ENCODE data around the gene CREB5.

CREB5 gene

DNA sequence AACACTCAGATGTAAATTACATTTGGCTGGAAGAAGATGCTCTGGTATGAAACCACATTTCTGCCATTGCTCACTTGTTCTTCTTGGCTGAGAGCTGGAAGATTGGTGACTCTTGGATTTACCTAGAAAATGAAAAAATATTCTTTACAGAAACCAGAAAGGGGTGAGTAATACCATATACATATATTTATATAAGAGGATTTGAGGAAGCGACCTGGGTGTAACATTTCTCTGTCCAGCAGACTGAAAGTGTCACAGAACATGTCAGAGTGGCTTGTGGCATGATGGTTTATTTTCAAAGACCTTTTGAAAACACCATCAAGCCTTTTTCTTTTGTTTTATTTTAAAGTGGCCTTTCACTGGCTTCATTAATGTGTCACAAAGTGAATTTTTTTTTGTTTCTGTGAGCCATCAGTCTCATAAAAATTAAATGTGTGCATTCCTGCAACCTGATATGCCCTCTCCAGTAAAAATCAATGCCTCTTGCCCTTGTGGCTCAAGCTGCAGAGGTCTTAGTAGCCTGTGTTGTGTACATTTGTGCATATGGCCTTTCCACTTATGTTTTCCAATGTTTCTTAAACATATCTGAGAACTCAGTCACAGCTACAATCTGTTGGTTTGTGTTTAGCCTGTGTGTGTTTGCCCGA is 23.5 kb downstream of the CREB5 start:
- Histone ChIP-seq H3K4me3 (ENCODE audit: low read length, poor library complexity, severe bottlenecking) (no peak overlapping the region), H3F3A (ENCODE audit: low read depth) (peaks cover 15% of the 10 kb centered on the region), H3K4me2 (ENCODE audit: low read depth, low read length, poor library complexity, severe bottlenecking) (peak overlapping the region; percentile 47), H3K27me3 (ENCODE audit: insufficient read depth, low read length, poor library complexity, severe bottlenecking) (no peaks in the 10 kb centered on the region), H2AFZ (ENCODE audit: low read length) (no peak overlapping the region), H3K36me3 (ENCODE audit: insufficient read depth, low read length) (no peaks in the 10 kb centered on the region), H3K9ac (ENCODE audit: low read depth, low read length, poor library complexity, severe bottlenecking) (peak overlapping the region; percentile 10), H3K4me1 (ENCODE audit: insufficient read depth, low read length, poor library complexity, severe bottlenecking) (peaks cover 55% of the 10 kb centered on the region), H3K9me2 (replicated peaks; ENCODE audit: low read depth, low read length) (no peaks in the 10 kb centered on the region), H3K79me2 (ENCODE audit: insufficient read depth, low read length) (no peaks in the 10 kb centered on the region), H3K9me3 (ENCODE audit: insufficient read depth, low read depth, low read length) (no peaks in the 10 kb centered on the region), H4K20me1 (ENCODE audit: insufficient read depth, low read length, poor library complexity, severe bottlenecking) (no peaks in the 10 kb centered on the region)
- TF ChIP-seq, protein P1, sequence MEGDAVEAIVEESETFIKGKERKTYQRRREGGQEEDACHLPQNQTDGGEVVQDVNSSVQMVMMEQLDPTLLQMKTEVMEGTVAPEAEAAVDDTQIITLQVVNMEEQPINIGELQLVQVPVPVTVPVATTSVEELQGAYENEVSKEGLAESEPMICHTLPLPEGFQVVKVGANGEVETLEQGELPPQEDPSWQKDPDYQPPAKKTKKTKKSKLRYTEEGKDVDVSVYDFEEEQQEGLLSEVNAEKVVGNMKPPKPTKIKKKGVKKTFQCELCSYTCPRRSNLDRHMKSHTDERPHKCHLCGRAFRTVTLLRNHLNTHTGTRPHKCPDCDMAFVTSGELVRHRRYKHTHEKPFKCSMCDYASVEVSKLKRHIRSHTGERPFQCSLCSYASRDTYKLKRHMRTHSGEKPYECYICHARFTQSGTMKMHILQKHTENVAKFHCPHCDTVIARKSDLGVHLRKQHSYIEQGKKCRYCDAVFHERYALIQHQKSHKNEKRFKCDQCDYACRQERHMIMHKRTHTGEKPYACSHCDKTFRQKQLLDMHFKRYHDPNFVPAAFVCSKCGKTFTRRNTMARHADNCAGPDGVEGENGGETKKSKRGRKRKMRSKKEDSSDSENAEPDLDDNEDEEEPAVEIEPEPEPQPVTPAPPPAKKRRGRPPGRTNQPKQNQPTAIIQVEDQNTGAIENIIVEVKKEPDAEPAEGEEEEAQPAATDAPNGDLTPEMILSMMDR (conservative IDR thresholded peaks at IDR 0.05; ENCODE audit: low read length): no peak
- TF ChIP-seq EZH2phosphoT487 (IDR thresholded peaks at IDR 0.05; ENCODE audit: borderline replicate concordance): no peak

DNA sequence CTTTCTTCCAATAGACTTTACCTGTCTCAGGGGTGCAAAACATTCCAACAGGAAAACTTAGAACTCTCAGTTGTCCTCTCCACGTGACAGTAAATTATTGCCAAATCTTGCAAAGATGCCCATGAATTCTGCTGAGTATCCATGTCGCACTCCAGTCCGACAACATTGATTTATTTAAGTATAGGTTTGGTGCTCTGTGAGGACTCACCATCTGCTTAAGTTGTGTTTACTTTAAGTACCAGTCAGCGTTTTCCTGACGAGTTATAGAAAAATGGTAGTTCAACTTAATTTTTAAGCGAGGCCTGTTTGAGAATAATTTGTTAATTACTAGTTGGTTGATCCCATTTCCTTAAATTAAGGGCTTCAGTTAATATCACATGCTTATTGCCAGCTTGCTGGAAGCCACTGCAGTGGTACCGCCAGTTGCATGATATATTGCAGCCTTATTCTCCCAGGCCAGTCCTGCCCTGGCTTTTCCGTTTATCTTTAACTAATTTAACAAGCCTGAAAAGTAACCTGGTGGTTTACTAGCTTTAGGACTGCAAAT is 27.8 kb downstream of the CREB5 start:
- Histone ChIP-seq H3K4me2 (ENCODE audit: low read depth, low read length, poor library complexity, severe bottlenecking) (no peak overlapping the region), H3K27me3 (ENCODE audit: insufficient read depth, low read length, poor library complexity, severe bottlenecking) (no peaks in the 10 kb centered on the region), H3K36me3 (ENCODE audit: insufficient read depth, low read length) (no peaks in the 10 kb centered on the region), H3K4me3 (ENCODE audit: low read length, poor library complexity, severe bottlenecking) (no peak overlapping the region), H4K20me1 (ENCODE audit: insufficient read depth, low read length, poor library complexity, severe bottlenecking) (no peaks in the 10 kb centered on the region), H3K9me3 (ENCODE audit: insufficient read depth, low read depth, low read length) (no peaks in the 10 kb centered on the region), H2AFZ (ENCODE audit: low read length) (no peak overlapping the region), H3F3A (ENCODE audit: low read depth) (no peaks in the 10 kb centered on the region), H3K79me2 (ENCODE audit: insufficient read depth, low read length) (no peaks in the 10 kb centered on the region), H3K9me2 (replicated peaks; ENCODE audit: low read depth, low read length) (no peaks in the 10 kb centered on the region), H3K4me1 (ENCODE audit: insufficient read depth, low read length, poor library complexity, severe bottlenecking) (peaks cover 23% of the 10 kb centered on the region), H3K9ac (ENCODE audit: low read depth, low read length, poor library complexity, severe bottlenecking) (no peak overlapping the region)
- TF ChIP-seq, protein P1 (conservative IDR thresholded peaks at IDR 0.05; ENCODE audit: low read length): no peak
- TF ChIP-seq EZH2phosphoT487 (IDR thresholded peaks at IDR 0.05; ENCODE audit: borderline replicate concordance): no peak

DNA sequence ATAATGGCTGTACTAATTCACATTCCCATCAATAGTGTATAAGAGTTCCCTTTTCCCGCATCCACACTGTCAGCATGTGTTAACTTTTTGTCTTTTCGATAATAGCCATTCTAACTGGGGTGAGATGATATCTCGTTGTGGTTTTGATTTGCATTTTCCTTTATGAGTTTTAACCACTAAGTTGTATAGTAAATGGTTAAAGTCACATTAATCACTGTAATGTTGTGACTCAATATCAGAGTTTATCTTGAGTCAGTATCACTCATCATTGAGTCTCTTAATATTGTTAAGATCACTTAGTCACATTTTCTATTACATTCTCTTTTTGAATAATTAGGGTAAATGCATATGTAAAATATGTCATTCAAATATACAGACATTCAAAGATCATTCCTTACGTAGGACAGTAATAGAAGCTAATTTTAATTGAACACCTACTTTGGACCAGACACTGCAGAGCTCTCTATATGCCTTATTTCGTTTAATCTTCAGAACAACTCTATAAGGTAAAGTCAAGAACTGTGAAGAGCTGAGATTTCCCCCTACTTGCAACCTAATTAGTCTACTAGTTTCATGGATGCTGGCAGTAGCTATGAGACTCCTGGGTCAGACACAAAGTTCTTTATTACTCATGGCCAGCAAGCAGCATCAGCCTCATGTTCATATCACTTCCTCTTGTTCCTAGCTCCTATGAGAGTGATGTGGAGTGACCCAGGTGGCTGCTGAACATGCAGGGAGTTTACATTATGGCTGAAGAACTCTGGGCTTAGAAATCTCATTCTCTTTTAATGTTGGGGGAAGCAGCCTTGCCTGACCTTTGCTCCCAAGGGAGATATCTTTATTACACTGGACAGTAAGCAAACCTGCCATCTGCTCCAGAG is 30.5 kb downstream of the CREB5 start:
- H3K4me3 ChIP-seq (ENCODE audit: low read length, poor library complexity, severe bottlenecking): no peak overlapping the region
- no peaks in the 10 kb centered on the region for H3K9me2 ChIP-seq (replicated peaks; ENCODE audit: low read depth, low read length)
- no peaks in the 10 kb centered on the region for H3F3A ChIP-seq (ENCODE audit: low read depth)
- no peaks in the 10 kb centered on the region for H3K36me3 ChIP-seq (ENCODE audit: insufficient read depth, low read length)
- no peak overlapping the region for H3K4me2 ChIP-seq (ENCODE audit: low read depth, low read length, poor library complexity, severe bottlenecking)
- H3K4me1 ChIP-seq (ENCODE audit: insufficient read depth, low read length, poor library complexity, severe bottlenecking): no peaks in the 10 kb centered on the region
- H3K27me3 ChIP-seq (ENCODE audit: insufficient read depth, low read length, poor library complexity, severe bottlenecking): no peaks in the 10 kb centered on the region
- no peak overlapping the region for H3K9ac ChIP-seq (ENCODE audit: low read depth, low read length, poor library complexity, severe bottlenecking)
- TF ChIP-seq EZH2phosphoT487 (IDR thresholded peaks at IDR 0.05; ENCODE audit: borderline replicate concordance): no peak
- TF ChIP-seq, protein P1 (conservative IDR thresholded peaks at IDR 0.05; ENCODE audit: low read length): no peak
- H4K20me1 ChIP-seq (ENCODE audit: insufficient read depth, low read length, poor library complexity, severe bottlenecking): no peaks in the 10 kb centered on the region
- H3K79me2 ChIP-seq (ENCODE audit: insufficient read depth, low read length): no peaks in the 10 kb centered on the region
- H3K9me3 ChIP-seq (ENCODE audit: insufficient read depth, low read depth, low read length): no peaks in the 10 kb centered on the region
- no peak overlapping the region for H2AFZ ChIP-seq (ENCODE audit: low read length)

Data from Loucy (cell line).